Hematopoietic multipotent progenitor cell treated with erythropoietin and hydrocortisone succinate and interleukin-3 and kit ligand, for 4 days (in vitro differentiated cells): ENCODE results near the gene LIN28B.

ENCODE experiments used
- DNase-seq: peaks from one replicate; pipeline ENCODE4 v3.0.0-alpha.2; 2015

LIN28B gene

DNA sequence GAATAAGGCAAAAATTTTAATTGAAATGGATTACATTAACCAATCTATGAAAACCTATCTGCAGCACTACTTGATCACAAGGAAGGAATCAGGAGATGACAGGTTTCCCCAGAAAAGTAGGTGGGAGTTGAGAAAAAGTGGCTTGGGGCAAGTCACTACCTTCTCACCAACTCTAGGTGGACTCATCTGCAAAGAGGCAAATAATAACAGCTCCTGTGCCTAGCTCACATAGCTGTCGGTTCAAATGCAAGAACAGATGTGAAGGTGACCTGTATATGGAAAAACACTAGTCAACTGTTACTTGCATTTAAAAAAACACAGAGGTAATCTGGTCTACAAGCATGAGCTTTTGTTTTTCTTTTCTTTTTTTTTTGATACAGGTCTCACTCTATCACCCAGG is 155.7 kb downstream of the LIN28B start:
- no peak for DNase-seq

DNA sequence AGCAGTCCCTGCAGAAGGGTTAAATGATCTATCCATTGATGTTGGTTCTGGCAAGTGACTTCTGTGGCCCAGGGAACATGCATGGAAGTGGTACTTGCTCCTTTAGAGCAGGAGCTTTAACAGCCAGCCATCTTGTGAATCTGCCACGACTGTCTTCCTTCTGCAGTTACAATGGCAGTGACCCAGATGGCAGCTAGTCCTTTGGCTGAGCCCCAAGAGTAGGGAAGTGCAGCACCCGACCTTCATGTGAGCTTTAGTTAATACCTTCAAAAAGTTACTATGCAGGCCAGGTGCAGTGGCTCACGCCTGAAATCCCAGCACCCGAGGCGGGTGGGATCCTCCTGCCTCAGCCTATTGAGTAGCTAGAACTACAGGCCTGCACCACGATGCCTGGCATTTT is 156.5 kb downstream of the LIN28B start:
- DNase-seq = no peak

- no peak for DNase-seq
These were observed 159.2 kb downstream of the LIN28B start for GRCh38 chr6:105116150-105116549.

DNA sequence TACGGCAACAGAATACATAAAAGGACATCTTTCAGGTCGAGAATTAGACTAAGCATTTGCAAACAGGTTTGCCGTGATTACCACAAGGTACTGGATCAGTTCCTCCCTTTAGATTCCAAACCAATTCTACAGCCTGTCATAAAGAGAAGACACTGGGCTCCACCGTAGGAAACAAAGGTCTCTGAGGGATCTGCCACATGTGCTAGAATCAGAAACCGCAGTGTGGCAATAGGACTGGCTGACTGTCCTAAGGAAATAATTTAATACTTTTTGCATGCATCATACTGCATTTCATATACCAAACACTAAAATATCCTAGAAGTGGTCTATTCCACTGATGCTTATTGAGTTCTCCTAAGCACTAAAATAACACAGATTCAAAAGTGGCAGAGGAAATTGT is 163.7 kb downstream of the LIN28B start:
- no peak for DNase-seq

DNA sequence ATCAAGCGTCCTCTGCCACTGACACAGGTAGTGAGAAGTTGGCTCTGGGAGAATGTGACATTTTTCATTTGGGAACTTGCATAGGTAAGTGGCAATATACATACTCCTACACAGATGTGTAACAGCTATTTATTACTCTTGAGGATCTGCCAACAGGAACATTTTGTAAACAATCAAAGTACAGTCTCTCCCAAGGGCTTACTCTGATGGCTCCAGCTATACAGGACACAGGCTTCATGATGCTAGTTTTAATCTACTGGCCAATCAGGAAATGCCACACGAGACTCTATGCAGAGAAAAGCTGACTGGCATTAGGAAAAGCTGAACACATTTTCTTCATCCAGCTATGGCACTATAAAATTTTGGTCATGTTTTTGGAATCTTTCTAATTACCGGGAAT is 165.1 kb downstream of the LIN28B start:
- DNase-seq = no peak

GRCh38 chr6:105122717-105123116 is 165.8 kb downstream of the LIN28B start:
- no peak for DNase-seq
